Measurements from ENCODE around the gene ALOX5.

GRCh38 chr10:45451407-45451806 lies 77.4 kb downstream of the ALOX5 start:
- TF ChIP-seq, protein P1, sequence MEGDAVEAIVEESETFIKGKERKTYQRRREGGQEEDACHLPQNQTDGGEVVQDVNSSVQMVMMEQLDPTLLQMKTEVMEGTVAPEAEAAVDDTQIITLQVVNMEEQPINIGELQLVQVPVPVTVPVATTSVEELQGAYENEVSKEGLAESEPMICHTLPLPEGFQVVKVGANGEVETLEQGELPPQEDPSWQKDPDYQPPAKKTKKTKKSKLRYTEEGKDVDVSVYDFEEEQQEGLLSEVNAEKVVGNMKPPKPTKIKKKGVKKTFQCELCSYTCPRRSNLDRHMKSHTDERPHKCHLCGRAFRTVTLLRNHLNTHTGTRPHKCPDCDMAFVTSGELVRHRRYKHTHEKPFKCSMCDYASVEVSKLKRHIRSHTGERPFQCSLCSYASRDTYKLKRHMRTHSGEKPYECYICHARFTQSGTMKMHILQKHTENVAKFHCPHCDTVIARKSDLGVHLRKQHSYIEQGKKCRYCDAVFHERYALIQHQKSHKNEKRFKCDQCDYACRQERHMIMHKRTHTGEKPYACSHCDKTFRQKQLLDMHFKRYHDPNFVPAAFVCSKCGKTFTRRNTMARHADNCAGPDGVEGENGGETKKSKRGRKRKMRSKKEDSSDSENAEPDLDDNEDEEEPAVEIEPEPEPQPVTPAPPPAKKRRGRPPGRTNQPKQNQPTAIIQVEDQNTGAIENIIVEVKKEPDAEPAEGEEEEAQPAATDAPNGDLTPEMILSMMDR (IDR thresholded peaks at IDR 0.05), result no peak
- no peak for TF ChIP-seq POLR2A (IDR thresholded peaks at IDR 0.05)
